Measurements from ENCODE around the gene ELF5.

The ELF5 gene

DNA sequence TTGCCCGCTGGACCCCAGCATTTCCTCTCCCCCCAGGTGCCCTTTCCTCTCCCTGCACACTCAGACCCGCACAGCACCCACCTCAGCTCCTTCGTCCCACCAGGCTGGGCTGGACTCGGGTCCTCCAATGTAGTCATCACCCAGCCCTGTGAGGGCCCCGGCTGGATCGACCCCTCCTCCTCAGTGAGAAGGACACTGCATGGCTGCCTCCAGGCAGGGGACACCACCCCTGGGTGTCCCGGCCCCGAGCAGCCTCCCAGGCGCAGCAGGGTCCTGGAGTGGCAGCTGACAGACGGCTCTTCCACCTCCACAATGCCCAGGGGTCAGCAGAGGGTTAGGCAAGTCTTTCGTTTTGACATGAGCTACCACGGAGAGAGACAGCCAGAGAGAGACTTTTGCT, 11.1 kb upstream of the ELF5 start:
- no peaks in the 10 kb centered on the region for H3K4me1 ChIP-seq (ENCODE audit: control insufficient read depth in 1 of 2, insufficient read depth in 1 of 2, low read depth in 1 of 2, low read length in 1 of 2)
- H3K4me3 ChIP-seq (ENCODE audit: low read depth in 1 of 2, low read length in 1 of 2), result no peak overlapping the region
- no peaks in the 10 kb centered on the region for H3K9me3 ChIP-seq
- no peak overlapping the region for H3K27ac ChIP-seq
- TF ChIP-seq, protein P1, sequence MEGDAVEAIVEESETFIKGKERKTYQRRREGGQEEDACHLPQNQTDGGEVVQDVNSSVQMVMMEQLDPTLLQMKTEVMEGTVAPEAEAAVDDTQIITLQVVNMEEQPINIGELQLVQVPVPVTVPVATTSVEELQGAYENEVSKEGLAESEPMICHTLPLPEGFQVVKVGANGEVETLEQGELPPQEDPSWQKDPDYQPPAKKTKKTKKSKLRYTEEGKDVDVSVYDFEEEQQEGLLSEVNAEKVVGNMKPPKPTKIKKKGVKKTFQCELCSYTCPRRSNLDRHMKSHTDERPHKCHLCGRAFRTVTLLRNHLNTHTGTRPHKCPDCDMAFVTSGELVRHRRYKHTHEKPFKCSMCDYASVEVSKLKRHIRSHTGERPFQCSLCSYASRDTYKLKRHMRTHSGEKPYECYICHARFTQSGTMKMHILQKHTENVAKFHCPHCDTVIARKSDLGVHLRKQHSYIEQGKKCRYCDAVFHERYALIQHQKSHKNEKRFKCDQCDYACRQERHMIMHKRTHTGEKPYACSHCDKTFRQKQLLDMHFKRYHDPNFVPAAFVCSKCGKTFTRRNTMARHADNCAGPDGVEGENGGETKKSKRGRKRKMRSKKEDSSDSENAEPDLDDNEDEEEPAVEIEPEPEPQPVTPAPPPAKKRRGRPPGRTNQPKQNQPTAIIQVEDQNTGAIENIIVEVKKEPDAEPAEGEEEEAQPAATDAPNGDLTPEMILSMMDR (IDR thresholded peaks at IDR 0.05), result no peak
- H3K36me3 ChIP-seq, result no peaks in the 10 kb centered on the region
- no peaks in the 10 kb centered on the region for H3K27me3 ChIP-seq

DNA sequence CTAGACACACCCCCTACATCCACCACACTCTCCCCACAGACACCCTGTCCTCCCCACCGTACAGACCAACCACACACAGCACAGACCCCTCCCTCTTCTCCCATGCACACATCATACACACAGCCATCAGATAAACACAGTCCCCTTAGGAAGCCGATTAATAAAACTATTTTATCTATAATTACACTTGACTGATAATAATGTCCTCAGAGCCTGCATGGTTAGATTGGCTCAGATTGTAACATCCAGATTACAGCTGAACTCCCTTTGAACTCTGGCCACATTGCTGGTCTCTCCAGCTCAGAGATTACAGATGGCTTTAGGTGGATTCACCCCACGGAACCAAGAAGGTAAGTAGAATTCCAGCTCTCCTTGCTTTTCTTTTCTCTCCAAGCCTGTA, 9.5 kb upstream of the ELF5 start:
- Histone ChIP-seq H3K27ac (no peak overlapping the region), H3K4me1 (ENCODE audit: control insufficient read depth in 1 of 2, insufficient read depth in 1 of 2, low read depth in 1 of 2, low read length in 1 of 2) (no peaks in the 10 kb centered on the region), H3K27me3 (peaks cover under 1% of the 10 kb centered on the region), H3K4me3 (ENCODE audit: low read depth in 1 of 2, low read length in 1 of 2) (no peak overlapping the region), H3K36me3 (no peaks in the 10 kb centered on the region), H3K9me3 (no peaks in the 10 kb centered on the region)
- TF ChIP-seq, protein P1 (IDR thresholded peaks at IDR 0.05), result no peak

DNA sequence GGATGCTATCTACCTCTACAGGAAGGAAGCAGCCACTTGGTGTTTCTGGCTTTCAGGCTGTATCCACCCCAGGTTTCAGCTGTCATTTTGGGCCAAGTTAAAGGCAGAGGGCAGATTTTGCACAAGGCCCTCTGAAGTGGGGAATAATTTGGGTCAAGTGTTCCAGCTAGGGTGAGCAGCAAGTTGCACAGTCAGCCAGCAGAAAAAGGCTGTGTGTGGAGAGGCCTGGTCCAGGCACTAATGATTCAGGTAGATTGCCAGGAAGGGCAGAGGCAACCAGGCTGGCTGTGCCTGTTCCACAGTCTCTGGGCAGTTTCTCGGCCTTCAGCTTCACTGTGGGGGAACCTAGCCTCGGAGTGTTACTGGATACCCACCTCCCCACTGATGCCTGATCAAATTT, 8.6 kb upstream of the ELF5 start:
- no peak overlapping the region for H3K27ac ChIP-seq
- H3K9me3 ChIP-seq, result no peaks in the 10 kb centered on the region
- H3K36me3 ChIP-seq, result no peaks in the 10 kb centered on the region
- TF ChIP-seq, protein P1 (IDR thresholded peaks at IDR 0.05), result no peak
- peaks cover 10% of the 10 kb centered on the region for H3K27me3 ChIP-seq
- no peak overlapping the region for H3K4me3 ChIP-seq (ENCODE audit: low read depth in 1 of 2, low read length in 1 of 2)
- H3K4me1 ChIP-seq (ENCODE audit: control insufficient read depth in 1 of 2, insufficient read depth in 1 of 2, low read depth in 1 of 2, low read length in 1 of 2), result no peaks in the 10 kb centered on the region

DNA sequence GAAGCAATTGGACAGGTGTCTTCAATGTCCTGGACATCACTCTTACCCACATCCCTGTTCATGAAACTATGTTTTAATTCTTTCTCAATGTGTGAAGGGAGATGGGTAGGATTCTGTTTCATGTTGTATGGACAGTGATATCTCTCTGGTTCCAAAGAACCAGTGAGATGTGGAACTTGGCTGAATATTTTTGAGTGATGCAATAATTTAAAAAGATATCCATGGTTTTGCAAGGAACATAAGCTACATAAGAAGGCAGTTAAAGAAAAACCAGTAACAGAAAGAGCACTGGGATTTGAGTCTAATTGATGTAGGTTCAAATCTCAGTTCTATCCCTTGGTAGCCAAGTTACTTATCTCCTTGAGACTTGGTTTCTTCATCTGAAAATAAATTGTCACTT, 7.7 kb upstream of the ELF5 start:
- Histone ChIP-seq H3K27me3 (peaks cover 12% of the 10 kb centered on the region), H3K27ac (no peak overlapping the region)

DNA sequence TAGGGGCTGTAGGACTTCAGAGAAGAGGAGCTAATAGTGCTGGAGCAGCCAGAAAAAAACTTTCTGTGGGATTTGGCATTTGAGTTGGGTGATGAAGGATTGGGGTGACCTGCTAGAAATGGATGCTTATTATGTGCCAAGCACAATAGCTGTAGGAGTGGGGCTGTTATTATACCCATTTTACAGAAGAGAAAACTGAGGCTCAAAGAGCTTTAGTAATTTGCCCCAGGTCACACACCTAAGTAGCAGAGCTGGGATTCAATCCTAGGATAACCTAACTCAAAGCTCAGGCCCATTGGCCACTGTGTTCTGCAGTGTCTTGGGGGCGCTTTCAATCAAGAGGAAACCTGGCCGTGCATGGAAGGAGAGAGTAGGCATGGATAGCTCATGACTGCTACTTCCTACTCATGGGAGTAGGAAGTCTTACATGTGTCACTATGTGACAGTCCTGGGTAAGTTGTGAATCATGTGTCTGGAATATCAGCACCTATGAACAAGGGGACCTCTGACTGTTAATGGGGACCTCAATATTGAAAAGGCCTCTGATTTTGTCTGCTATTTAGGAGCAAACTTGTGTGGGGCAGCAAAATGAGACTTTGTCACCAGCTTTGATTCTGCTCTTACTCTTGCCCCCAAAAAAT, 6.1 kb upstream of the ELF5 start:
- Histone ChIP-seq H3K4me3 (ENCODE audit: low read depth in 1 of 2, low read length in 1 of 2) (no peak overlapping the region), H3K36me3 (no peaks in the 10 kb centered on the region), H3K27me3 (peaks cover 12% of the 10 kb centered on the region), H3K27ac (no peak overlapping the region), H3K4me1 (ENCODE audit: control insufficient read depth in 1 of 2, insufficient read depth in 1 of 2, low read depth in 1 of 2, low read length in 1 of 2) (no peaks in the 10 kb centered on the region), H3K9me3 (no peaks in the 10 kb centered on the region)
- TF ChIP-seq, protein P1 (IDR thresholded peaks at IDR 0.05), result no peak

More for the DNA sequence above, 7.7 kb upstream of the ELF5 start:
- Histone ChIP-seq H3K4me3 (ENCODE audit: low read depth in 1 of 2, low read length in 1 of 2) (no peak overlapping the region), H3K4me1 (ENCODE audit: control insufficient read depth in 1 of 2, insufficient read depth in 1 of 2, low read depth in 1 of 2, low read length in 1 of 2) (no peaks in the 10 kb centered on the region), H3K36me3 (no peaks in the 10 kb centered on the region), H3K9me3 (no peaks in the 10 kb centered on the region)
- TF ChIP-seq, protein P1 (IDR thresholded peaks at IDR 0.05), result no peak

Measured in neutrophil (primary cell).